HEK293 (cell line): Measurements from ENCODE around the gene CDH26.

ENCODE experiments used
- CTCF ChIP-seq: fragments of 450-650 bp; formaldehyde crosslinking; IDR thresholded peaks from 2 replicates; pipeline ENCODE4 v1.5.1; 2016; ENCODE audit warnings: missing biosample characterization, missing genetic modification characterization
- ZBTB49 ChIP-seq: fragments of 450-650 bp; formaldehyde crosslinking; IDR thresholded peaks from 2 replicates; pipeline ENCODE4 v1.5.1; 2016; ENCODE audit warnings: missing biosample characterization, missing genetic modification characterization, low read depth

- no peak for TF ChIP-seq CTCF
- no peak for TF ChIP-seq ZBTB49 (tag by site-specific recombination)
These were observed 72.9 kb downstream of the CDH26 start for GRCh38 chr20:60031107-60031506.
